ENCODE data around the gene CACNA1B.
A peak's percentile ranks its signal among the peaks of the same experiment; 100 is the strongest.
"Not testable (repeated sequence)": the region's sequence is repeated elsewhere in the genome, so short reads cannot be mapped to it uniquely, and the experiment has no call there.

CACNA1B gene

DNA sequence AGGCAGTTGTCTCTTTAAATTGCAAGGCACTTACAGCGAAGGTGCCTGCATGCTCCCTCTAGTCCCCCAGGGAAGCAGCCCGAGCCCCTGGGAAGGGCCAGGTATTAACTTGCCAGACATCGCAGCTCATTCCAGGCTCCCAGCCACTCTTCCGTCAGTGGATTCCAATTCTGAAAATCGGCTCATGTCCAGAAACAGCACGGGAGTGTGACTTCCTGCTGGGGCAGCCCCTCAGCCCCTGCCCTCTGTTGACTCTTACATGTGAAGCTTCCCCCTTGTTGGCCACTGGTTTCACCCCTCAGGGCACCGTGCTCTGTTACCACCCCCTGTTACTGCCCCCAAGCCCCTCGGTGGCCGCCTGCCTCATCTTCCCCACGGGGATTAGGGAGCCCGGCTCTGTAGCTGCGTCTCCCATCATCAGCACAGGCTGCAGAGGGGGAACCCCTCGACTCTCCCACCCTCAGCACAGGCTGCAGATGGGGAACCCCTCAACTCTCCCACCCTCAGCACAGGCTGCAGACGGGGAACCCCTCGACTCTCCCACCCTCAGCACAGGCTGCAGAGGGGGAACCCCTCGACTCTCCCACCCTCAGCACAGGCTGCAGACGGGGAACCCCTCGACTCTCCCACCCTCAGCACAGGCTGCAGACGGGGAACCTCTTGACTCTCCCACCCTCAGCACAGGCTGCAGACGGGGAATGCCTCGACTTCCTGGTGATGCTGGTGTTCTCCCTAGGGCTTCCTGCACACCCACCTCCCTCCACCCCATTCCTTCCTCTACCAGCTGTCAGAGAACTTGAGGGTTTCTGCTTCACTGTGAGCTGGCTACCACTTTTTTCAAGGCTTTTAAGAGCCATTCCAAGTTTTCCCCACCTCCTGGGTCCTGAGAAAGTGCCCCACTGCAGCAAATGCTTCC is 11.1 kb upstream of the CACNA1B start:
- no peak for DNase-seq

DNA sequence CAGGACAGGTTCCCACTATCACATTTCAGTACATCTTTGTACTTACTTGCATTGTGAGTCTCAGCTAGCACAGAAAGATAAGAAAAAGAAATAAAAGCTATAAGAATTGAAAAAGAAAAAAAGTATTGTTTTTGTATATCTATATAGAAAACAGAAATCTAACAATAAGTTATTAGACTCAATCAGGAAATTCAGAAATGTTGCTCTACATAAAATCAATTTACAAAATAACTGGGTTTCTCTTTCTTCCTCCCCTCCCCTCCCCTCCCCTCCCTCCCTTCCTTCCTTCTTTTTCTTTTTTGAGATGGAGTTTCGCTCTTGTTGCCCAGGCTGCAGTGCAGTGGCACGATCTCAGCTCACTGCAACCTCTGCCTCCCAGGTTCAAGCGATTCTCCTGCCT is 7.2 kb upstream of the CACNA1B start:
- no peak for DNase-seq

DNA sequence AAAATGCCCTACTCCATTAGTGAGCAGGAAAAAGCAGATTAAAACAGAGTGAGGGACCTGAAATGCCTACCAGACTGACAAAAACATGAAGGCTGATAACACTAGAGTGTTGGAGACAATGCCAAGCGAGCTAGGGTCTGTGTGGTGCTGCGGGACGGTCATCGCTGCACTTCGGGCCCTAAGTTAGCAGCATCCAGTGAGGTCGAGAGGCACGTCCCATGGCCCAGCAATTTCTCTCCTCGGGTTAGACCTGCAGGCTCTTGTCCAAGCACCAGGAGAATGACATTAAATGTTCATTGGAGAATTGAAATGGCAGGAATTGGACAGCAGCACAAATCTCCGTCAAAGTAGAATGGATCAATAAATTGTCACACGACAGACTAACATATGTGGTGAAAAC is 5.3 kb upstream of the CACNA1B start:
- DNase-seq: no peak

DNA sequence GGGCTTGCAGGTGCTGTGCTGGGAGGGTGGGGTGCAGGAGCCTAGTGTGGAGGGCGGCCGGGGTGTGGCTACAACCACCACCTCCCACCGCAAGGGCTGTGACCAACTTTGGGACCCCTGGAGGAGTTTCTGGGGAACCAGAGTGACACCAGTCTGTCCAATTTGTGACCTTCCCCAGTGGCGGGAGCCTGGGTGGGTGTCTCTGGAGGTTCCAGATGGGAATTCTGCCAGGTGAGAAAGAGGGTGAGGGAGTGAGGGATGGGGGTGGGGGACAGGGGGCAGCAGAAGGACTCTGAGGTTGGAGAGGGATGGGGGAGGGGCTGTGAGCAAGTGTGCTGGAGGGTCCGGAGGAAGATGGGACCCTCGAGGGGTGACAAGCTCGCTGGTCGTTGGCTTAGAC is 4.2 kb upstream of the CACNA1B start:
- no peak for DNase-seq

DNA sequence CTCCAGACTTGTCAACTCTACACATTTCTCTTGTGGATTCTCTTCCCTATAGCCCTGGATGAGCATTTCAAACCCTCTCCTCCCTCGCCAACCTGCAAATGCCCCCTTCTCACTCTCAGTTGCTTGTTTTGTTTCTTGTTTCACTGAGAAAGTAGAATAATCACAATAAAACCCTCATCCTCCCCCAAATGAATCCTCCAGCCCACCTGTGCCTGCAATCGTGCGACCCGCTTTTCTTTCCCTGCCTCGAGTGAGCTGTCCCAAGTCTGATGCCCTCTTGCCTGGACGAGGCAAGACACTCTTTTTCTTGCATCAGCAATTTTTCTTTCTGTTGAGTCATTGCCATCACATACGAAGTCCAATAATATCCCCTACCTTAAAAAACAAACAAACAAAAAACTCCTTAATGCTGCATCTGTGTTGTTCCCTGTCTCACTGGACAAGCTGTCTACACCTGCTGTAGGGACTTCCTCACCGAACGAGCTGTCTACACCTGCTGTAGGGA is 3.7 kb upstream of the CACNA1B start:
- DNase-seq: no peak

DNA sequence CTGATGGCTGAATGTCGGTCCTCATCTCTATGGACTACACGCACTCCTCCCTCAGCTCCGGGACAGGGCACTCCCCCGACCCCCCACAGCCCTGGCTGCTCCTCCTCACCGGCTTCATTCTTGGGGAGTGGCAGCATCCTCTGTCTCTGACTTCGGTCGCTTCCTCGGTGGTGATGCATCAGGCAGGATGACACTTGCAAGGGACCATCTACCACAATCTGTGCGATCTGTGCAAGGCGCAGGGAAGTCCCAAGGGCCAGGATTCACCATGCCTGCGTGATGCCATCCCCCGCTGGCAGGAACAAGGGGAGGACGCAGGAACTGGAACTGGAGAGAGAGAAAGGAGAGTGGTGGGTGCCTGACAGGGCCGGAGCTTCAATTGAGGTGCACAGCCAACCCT is 2.2 kb upstream of the CACNA1B start:
- DNase-seq: no peak

DNA sequence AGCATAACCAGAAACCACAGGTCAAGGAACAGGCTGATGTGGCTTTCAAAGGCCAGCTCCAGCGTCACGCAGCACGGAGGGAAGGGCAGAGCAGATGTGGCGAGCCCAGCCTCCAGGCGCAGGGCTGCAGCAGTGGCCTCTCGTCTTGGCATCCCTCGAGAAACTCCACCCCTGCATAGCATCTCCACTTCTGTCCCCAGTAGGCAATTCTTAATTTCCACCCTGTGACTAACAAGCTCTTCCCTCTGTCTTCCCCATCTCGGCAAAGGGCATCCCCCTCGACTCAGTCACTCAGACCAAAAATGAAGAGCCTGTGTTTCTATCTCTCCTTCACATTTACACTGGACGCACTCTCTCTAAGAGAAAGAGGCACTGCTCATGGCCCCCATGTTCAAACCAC is 1.7 kb upstream of the CACNA1B start:
- no peak for DNase-seq

DNA sequence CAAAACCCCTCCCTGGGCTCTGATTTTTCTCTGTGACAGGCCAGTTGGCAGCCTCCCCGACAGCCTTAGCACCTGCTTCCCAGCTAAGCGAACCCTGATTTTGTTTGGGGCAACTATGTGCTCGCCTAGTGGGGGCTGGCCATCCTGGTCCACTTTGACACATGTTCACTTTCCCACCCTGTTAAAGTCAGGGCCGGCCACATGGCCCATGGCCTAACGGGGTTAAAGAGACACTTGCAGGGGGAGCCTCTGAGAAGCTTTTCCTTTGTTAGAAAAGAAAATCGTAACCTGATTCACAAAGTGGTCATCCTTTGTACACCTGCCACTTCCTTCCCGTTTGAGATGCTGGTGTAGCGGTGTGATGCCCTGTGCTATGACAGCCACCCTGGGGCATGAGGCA is 1.3 kb upstream of the CACNA1B start:
- no peak for DNase-seq

DNA sequence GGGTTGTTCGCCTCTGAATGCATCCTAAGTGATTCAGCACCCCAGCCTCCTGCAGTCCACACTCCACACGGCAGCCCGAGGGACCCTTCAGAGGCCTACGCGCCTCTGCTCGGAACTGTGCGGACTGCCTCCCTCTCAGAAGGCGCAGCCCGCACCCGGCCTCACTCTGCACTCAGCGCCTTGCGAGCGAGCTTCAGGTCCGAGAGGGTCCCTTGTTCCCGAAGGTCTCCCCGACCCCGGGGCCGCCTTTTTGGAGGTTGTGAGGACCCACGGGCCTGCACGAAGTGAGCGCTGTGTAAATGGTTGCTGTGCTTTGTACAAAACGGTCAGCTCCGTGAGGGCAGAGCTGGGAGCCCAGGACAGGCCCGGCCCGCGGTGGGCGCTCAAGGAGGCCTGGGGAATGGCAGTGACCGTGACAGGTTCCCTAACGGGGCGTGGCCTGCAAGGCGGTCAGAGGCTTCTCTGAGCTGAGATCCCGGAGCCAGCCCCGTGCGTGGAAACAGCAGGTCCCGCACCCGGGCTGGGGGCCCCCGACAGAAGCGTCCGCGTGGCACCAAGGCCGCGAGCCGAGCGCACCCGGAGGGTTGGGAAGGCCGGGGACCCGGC is 698 bp upstream of the CACNA1B start:
- no peak for DNase-seq

DNA sequence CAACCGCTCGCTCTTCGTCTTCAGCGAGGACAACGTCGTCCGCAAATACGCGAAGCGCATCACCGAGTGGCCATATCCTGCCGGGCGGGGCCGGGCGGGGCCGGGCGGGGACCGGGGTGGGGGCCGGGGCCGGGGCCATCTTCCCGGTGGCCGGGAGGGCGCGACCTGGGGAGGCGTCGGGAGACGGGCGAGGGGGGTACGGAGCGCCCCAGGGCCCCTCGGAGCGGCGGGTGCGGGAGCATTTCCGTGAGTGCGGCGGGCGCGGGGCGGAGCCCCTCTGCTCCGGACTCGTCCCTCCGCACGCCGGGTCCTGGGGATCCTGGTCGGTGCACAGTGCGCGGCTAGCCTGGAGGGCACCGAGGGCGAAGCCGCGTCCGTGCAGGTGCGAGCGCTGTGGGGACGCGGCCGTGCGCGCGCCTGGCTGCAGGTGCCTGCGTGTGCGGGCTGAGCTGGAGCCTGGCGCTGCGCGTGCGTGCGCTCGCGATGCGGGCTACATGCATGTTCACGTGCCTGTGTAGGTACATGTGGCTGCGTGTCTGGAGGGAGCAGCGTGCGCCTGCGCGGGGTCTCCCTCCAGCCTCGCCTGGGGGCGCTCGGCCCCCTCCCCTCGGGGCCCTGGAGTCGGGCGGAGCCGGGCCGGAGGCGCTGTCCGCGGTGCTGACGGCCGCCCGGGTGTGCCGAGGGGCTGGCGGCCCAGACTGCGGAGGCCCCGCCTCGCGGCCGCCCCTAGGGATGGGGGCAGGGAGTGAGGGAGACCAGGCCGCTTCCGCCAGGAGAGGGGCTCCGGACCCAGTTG is 762 bp downstream of the CACNA1B start:
- DNase-seq: peak; percentile 15 to 28

DNA sequence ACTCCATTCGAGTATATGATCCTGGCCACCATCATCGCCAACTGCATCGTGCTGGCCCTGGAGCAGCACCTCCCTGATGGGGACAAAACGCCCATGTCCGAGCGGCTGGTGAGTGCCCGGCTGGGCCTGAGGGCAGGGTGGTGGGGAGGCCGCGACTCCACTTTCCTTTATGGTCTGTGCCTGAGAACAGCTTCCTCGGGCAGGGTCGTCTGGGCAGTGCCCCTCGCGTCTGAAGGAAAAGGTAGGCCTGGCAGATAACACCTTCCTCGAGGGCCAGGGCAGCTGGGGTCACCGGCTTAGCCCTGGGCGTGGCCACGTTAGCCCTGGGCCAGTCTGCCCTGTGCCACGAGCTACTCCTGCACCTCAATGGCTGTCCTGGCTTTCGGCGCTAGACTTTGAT is 1.5 kb downstream of the CACNA1B start:
- no peak for DNase-seq

DNA sequence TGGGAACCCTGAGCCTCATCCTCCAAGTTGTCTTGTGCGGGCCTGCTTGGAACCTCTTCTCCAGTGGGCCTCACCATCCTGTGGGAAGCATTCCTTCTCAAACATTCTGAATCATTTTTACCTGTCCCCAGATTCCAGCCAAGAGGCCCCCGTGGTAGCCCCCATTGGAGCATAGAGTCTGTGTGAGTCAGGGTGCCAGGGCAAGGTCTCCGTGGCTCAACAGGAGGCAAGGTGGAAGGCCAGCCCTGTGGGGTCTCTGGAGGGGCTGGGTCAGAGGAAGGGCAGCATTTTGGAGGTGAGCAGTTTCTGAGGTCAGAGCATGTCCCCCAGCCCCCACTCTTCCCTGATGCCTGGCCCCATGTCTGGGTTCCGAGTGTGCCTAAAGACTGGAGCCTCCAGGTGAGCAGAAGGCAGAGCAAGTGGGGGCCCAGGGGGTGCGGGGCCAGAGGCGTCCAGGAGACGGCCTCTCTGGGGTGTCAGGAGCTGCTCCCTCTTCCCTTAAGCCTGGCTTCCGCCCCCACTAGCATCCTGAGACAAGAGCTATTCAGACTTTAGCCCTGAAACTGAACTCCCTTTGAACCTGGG is 2.1 kb downstream of the CACNA1B start:
- DNase-seq: no peak

DNA sequence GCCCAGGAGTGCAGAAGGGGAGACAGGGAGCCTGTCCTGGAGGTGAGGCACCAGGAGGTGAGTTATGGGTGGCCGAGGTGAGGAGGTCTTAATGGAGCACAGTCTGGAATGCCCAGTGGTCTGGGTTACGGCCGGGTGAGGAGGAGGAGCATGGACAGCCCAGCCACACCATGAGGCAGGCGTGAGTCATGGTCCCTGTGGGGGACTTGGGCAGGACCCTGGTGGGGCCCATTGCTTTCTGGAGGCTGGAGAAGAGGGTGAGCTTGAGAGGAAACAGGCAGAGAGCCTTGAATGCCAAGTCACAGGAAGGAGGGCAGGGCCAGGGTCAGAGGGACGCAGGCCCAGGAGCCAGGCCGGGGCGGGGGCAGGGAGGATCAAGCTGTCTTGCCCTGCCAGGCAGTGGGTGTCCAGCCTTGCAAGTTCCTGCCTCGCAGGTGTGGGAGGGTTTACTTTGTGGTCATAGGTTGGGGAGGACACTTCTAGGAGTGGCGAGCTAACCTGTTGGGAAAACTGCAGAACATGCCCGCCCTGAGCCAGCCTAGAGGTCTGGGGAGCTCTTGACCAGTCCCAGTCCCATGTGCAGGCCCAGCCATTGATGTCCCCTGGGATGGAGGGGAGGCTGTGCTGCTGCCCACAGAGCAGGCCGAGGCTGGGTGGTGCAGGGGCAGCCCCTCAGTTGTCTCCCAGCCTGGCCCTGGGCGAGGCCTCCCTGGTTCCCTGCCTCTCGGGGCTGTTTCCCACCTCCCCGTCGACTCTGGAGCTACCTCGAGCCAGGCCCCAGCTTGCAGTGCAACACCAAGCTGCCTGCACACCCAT is 2.8 kb downstream of the CACNA1B start:
- DNase-seq: no peak

DNA sequence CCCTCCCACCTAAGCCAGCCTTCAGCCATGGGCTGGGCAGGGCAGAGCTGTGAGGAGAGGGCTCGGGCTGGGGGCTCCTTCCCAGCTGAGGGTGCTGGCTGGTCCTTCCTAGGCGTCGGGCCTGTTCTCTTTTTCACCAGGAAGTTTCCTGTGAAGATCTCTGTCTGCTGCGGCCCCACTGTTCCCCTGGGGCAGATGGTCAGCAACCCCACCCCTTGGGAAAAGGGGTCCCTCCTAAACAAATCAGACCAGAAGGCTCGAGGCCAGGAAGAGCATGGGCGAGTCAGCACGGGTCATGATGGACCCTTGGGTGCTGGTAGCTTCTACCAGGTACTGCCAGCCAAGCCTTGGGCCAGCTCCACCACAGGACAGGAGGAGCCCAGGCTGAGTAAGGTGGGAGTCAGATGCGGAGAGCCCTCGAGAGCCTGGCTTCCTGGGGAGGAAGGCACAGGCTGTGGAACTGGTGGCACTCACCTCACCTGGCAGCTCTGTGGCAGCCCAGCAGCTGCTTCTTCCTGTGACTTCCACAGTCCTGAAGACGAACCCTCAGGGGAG is 3.5 kb downstream of the CACNA1B start:
- no peak for DNase-seq

DNA sequence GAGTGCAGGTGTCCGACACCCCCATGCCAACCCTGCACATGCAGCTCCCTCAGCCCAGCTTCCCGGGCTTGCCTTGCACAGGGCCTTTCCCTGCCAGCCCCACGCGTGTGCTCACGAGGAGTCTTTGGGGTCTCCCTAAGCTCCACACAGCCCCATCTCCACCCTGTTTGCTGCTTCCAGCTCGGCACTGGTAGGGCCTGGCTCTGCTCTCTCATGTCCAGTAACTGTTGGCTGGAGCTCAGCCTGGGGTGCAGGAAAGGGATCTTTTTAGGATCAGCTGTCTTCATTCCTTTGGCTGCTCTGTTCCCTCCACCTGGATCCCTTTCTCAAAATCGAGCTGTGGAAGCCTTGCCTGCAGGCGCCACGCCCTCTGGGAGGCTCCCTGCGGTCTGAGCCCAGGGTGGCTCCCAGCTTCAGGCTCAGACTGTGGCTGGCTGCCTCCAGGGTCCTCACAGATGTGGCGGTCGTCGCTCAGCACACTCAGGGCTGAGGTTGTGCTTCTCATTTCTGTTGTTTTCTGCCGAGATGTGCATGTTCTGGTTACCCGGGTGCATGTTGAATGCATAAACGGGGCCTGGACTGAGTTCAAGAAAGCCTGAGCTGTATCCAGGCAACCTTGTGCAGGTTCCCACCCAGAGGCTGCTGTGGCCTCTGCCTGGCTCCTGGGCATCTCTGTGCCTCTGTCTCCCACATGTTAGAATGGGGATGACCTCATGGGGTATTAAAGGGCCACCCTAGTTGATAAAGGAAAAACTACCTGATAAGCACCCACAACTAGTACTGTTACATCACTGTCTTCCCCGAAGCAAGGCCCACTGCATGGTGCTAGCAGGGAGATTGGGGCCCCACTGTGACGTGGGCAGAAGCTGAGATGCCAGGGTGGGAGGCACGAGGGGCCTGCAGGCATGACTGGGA is 4.3 kb downstream of the CACNA1B start:
- no peak for DNase-seq

DNA sequence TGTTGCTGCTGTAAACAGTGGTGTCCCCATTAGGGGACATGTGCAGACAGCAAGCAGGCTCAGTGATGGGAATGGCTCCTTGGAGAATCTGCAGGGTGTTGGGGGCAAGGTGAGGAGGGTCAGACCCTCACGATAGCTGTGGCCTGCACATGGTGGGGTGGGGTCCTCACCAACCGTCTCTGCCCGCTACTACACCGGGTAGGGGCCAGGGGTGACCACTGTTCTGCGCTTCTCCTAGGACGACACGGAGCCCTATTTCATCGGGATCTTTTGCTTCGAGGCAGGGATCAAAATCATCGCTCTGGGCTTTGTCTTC is 4.9 kb downstream of the CACNA1B start:
- DNase-seq: no peak

DNA sequence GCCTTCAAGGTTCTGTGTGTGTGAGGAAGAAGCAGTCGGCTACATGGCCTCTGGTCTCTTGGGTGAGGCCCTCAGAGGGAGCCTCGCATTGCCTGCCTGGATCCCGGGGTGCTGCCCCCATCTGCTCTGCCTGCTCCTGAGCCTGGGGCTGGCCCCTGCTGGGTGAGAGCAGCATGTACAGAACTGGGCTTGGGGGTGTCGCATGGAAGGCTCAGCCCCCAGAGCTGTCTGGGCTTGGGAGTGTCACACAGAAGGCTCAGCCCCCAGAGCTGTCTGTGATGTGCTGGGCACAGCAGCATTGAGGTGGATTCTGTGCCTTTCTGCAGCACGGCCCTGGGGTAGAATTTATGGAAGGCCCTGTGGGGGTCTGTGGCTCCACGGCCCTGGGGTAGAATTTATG is 6.4 kb downstream of the CACNA1B start:
- DNase-seq: not testable (repeated sequence)

DNA sequence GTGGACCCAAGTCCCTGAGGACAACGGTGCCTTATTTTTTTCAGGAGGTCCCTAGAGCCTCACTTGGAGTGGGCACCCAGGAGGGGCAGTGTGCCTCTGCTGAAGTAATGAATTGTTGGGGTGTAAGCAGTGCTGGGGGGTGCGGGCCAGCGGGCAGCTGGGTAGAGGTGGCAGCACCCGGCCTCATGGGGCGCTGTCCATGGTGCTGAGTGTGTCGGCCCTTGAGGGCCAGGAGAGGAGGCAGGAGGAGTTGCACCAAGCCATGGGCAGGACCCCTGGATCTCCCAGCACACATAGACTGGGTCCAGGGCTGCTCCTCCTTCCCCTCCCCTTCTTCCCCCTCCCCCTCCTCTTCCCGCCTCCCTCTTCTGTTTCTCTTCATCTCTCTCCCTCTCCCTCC is 7.0 kb downstream of the CACNA1B start:
- DNase-seq: not testable (repeated sequence)

DNA sequence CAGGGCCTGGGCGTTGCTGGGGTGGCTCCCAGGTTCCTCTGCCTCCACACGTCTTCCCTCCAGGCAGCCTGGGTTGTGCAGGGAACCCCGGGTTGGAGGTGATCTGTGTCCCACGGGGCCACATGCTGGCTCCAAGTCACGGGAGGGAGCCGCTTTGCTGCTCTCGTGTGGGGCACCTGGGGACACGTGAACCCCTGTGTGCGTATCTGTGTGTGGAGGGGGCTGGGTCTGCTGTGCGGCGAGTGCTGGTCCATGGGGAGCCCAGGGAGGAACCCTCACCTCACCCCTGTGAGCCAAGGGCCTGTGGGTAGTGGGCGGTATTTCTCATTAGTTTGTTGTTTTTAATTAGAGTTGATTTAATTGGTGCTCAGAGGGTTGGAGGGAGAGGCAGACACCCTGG is 7.5 kb downstream of the CACNA1B start:
- not testable (repeated sequence) for DNase-seq

DNA sequence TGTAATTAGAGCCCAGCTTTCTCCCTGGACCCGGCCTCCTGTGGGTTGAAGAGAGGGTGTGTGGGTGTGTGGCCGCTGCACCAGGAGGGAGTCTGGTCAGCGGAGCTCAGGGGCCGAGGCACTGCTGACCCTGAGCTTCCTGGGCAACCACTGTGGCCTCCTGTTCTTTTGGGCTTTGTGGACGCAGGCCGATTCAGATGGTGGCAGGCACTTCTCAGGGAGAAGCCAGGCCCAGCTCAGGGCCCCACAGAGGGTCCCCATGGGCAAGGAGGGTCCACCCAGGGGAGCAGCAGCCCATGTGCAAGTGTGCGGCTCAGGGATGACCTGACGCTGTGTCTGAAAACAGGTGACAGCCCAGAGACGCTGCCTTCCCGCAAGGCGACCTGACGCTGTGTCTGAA is 11.0 kb downstream of the CACNA1B start:
- DNase-seq: not testable (repeated sequence)

DNA sequence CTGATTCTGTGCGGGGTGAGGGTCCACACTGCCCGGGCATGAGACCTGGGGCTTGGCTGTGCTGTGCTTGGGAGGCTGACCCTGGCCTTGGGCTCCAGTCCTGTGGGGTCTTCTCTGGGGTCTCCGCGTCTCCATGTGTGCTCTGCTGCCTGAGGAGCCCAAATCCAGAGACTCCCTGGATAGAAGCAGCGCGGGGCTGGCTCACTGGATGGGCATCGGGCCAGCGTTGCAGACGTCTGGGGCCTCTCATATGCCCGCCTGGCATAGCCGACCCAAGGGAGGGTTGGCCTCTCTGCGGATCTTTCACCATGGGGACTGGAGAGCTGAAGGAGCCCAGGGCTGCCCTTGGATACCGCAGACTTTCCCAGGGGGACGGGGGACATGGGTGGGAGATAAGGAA is 12.4 kb downstream of the CACNA1B start:
- DNase-seq: not testable (repeated sequence)

Measured in stimulated activated CD4-positive, alpha-beta T cell treated with anti-CD3 and anti-CD28 coated beads, Interleukin-2, amount 100 ng/mL, for 48 hours (primary cell).